HG02885 (cell line): ENCODE data around the gene XG.
"Not testable (repeated sequence)": the region's sequence is repeated elsewhere in the genome, so short reads cannot be mapped to it uniquely, and the experiment has no call there.

ENCODE experiments used
- ATAC-seq: cut with Tn5 transposase; IDR thresholded peaks from one replicate; pipeline ENCODE4 v1.9.1; 2021; ENCODE audit warnings: mild to moderate bottlenecking; ENCODE audit not compliant: unreplicated experiment, poor library complexity

The XG gene

GRCh38 chrX:2774057-2774456 lies 22.2 kb downstream of the XG start:
- ATAC-seq, result no peak

GRCh38 chrX:2774776-2775175 lies 22.9 kb downstream of the XG start:
- no peak for ATAC-seq

GRCh38 chrX:2780472-2781225 lies 28.8 kb downstream of the XG start:
- not testable (repeated sequence) for ATAC-seq

- no peak for ATAC-seq
Measured at GRCh38 chrX:2781226-2781571, 29.4 kb downstream of the XG start.

- no peak for ATAC-seq
Measured at GRCh38 chrX:2781698-2782097, 29.9 kb downstream of the XG start.

GRCh38 chrX:2782171-2782570 lies 30.3 kb downstream of the XG start:
- ATAC-seq, result no peak

- no peak for ATAC-seq
Measured at GRCh38 chrX:2782778-2783177, 30.9 kb downstream of the XG start.

- ATAC-seq, result no peak
Measured at GRCh38 chrX:2784026-2784425, 32.2 kb downstream of the XG start.

GRCh38 chrX:2785538-2785937 lies 33.7 kb downstream of the XG start:
- no peak for ATAC-seq

- ATAC-seq, result no peak
Measured at GRCh38 chrX:2788980-2789379, 37.1 kb downstream of the XG start.

- no peak for ATAC-seq
Measured at GRCh38 chrX:2789569-2789968, 37.7 kb downstream of the XG start.

- ATAC-seq, result no peak
Measured at GRCh38 chrX:2793752-2794151, 41.9 kb downstream of the XG start.

GRCh38 chrX:2794336-2794735 lies 42.5 kb downstream of the XG start:
- no peak for ATAC-seq

- ATAC-seq, result not testable (repeated sequence)
Measured at GRCh38 chrX:2796808-2797207, 45.0 kb downstream of the XG start.

GRCh38 chrX:2799369-2799768 lies 47.5 kb downstream of the XG start:
- ATAC-seq, result no peak

GRCh38 chrX:2799980-2800379 lies 48.1 kb downstream of the XG start:
- ATAC-seq, result not testable (repeated sequence)

GRCh38 chrX:2801223-2801622 lies 49.4 kb downstream of the XG start:
- ATAC-seq, result no peak

GRCh38 chrX:2802376-2803090 lies 50.7 kb downstream of the XG start:
- ATAC-seq, result not testable (repeated sequence)

- ATAC-seq, result not testable (repeated sequence)
Measured at GRCh38 chrX:2803486-2803885, 51.6 kb downstream of the XG start.

- not testable (repeated sequence) for ATAC-seq
Measured at GRCh38 chrX:2804106-2804843, 52.4 kb downstream of the XG start.

GRCh38 chrX:2804858-2805257 lies 53.0 kb downstream of the XG start:
- not testable (repeated sequence) for ATAC-seq
